ENCODE measurements around the gene BLOC1S1.
"Not testable (repeated sequence)": the region's sequence is repeated elsewhere in the genome, so short reads cannot be mapped to it uniquely, and the experiment has no call there.

The BLOC1S1 gene

GRCh38 chr12:55745361-55746173 is 29.7 kb downstream of the BLOC1S1 start:
- no peak for DNase-seq (ENCODE audit: low spot score)

GRCh38 chr12:55746174-55746912 is 30.5 kb downstream of the BLOC1S1 start:
- DNase-seq (ENCODE audit: low spot score) = no peak

DNA sequence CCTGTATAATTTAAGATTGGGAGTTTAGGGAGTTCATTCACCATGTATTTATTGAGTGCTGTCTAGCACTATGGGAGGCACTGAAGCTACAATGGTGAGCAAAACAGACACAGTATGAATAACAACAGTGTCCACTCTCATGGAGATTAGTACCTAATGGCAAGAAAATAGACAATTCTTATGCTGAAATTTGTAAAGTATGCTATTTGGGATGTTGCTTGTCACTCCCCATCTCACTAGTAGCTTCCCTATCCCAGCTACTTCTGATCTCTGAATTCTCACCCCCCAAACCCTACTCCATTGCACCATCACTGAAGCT is 31.0 kb downstream of the BLOC1S1 start:
- no peak for DNase-seq (ENCODE audit: low spot score)

DNA sequence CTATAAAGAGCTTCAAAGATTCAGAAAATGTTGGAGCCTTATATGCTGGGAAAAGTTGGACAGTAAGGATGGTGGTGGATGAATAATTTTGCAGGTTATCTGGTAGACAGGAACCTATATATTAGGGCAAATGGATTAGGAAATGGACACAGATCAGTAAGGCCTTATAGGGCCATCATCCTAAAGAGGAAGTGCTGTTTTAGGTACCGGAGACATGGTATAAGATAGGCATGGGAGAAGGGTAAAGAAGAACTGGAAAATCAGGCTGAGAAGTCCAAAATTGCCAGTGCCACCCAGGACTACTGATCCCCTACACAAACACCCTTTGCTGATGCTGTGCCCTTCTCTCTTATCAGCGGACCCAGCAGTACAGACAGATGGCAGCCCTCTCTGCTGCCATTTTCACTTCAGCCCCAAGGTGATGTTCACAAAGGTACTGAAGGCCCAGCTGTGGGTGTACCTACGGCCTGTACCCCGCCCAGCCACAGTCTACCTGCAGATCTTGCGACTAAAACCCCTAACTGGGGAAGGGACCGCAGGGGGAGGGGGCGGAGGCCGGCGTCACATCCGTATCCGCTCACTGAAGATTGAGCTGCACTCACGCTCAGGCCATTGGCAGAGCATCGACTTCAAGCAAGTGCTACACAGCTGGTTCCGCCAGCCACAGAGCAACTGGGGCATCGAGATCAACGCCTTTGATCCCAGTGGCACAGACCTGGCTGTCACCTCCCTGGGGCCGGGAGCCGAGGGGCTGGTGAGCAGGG is 32.6 kb downstream of the BLOC1S1 start:
- no peak for DNase-seq (ENCODE audit: low spot score)

- DNase-seq (ENCODE audit: low spot score) = no peak
Measured at GRCh38 chr12:55755246-55755645, 39.4 kb downstream of the BLOC1S1 start.

DNA sequence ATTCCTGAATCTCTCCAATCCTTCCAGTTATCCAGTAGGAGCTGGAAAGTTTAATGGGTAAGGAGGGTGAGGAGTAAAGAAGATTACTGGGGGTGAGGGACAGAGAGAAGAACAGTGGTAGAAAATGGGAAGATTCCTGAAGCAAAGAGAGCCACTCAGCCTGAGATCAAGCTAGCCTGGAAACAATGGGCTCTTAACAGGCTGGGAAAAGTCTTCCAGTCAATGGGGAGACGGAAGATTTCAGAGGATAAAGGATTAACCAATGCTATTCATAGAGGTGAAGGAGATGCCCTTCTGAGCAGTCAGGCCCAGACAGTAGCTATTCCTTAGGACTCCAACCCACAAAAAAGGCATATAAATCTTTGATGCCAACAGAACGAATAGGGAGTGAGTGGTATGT is 41.9 kb downstream of the BLOC1S1 start:
- DNase-seq (ENCODE audit: low spot score) = no peak

DNA sequence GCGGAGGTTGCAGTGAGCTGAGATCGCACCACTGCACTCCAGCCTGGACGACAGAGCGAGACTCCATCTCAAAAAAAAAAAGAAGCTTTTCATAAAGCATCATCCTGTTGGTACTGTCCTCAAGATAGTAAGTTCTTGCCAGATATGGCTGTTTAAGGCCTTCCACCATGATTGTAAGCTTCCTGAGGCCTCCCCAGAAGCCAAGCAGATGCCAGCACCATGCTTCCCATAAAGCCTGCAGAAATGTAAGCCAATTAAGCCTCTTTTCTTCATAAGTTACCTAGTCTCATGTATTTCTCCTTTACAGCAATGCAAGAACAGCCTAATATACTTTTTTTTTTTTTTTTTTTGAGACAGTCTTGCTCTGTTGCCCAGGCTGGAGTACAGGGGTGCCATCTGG is 42.7 kb downstream of the BLOC1S1 start:
- DNase-seq (ENCODE audit: low spot score) = not testable (repeated sequence)

GRCh38 chr12:55760663-55761062 is 44.8 kb downstream of the BLOC1S1 start:
- DNase-seq (ENCODE audit: low spot score) = no peak

DNA sequence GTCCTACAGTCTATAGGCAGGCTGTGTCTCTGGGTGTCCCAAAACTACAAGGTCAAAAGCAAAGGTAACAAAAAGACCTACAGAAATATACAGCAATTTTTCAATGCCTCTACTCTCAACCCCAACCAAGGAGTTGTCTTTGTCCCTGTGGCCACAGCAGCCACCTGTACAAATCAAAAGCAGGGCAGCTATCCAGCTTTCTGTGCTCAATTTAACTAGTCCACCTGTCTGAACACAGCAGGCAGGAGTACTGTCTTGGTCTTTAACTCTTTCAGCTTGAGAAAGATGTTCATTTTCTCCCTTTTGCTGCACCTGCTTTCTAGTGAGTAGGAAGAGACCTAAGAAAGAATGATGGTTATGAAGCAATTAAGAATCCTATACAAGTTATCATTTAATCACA is 46.8 kb downstream of the BLOC1S1 start:
- no peak for DNase-seq (ENCODE audit: low spot score)

GRCh38 chr12:55765736-55766290 is 50.0 kb downstream of the BLOC1S1 start:
- no peak for DNase-seq (ENCODE audit: low spot score)

DNA sequence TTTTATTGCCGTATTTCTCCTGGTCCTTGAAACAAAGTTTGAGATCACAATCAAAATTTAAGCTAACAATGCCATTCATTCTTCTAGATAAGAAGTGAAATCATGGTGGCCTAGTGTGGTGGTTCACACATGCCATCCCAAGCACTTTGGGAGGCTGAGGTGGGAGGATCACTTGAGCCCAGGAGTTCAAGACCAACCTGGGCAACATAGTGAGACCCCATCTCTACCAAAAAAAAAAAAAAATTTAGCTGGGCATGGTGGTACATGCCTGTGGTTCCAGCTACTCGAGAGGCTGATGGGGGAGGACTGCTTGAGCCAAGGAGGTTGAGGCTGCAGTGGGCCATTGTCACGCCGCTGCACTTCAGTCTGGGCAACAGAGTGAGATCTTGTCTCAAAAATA is 51.3 kb downstream of the BLOC1S1 start:
- DNase-seq (ENCODE audit: low spot score) = no peak
